ENCODE data around the gene ZNF471. TPM values are rescaled to one million over a fixed set of nuclear protein-coding genes. Genes with fewer than 3 reads are reported as not detected.

ZNF471 gene
- total and polyA plus RNA-seq, 7 donors = 1.1 to 7.3 (median 5.3) TPM

DNA sequence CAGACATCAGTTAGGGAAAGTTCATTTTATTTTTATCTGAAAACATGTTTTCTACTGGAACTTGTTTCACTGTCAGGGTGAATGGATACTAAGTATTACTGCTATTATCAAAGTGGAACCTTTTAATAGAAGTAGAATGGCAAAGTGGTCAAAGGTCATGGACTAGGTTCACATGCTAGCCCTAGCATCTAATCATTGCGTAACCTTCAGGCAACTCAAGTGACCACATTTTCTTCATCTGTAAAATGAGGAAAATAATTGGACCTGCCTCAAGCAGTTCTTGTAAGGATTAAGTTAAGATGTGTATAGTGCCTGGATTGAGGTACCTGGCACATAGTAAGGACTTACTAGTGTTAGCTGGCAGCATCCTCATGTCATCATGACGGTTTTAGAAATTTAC, 36.1 kb downstream of the ZNF471 start:
- Histone ChIP-seq H3K4me3 (no peak overlapping the region), H3K4me1 (no peaks in the 10 kb centered on the region), H3K36me3 (ENCODE audit: insufficient read depth in 1 of 2, low read depth in 1 of 2) (peaks cover 7 to 42% of the 10 kb centered on the region in 2 donors), H3K27me3 (ENCODE audit: insufficient read depth in 3 of 3, low read length in 2 of 3) (no peaks in the 10 kb centered on the region), H3K27ac (no peak overlapping the region), H3K9me3 (peaks cover 67% of the 10 kb centered on the region)
- ATAC-seq (no peak), DNase-seq (no peak)
- TF ChIP-seq CTCF (IDR thresholded peaks at IDR 0.05) = no peak
- intact Hi-C loops (cut with DNase I) = no loop called here
- WGBS, 3 donors = 94 to 98% (median 96%) methylated on average over 2 of the region's 2 CpGs

DNA sequence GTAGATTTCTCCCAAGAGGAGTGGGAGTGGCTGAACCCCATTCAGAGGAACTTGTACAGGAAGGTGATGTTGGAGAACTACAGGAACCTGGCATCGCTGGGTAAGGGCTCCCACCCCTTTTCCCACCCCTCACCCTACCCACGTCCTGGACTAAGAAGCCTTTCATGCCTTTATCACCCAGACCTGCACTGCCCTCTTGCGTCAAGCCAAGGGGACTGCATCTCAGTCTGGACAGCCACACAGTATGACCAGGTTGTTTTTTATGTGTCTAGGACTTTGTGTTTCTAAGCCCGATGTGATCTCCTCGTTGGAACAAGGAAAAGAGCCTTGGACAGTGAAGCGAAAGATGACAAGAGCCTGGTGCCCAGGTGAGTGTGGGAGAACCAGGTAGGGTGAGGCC, 39.9 kb downstream of the ZNF471 start:
- Histone ChIP-seq H3K27ac (no peak overlapping the region), H3K4me3 (no peak overlapping the region), H3K9me3 (peaks cover 96% of the 10 kb centered on the region), H3K27me3 (ENCODE audit: insufficient read depth in 3 of 3, low read length in 2 of 3) (no peaks in the 10 kb centered on the region), H3K36me3 (ENCODE audit: insufficient read depth in 1 of 2, low read depth in 1 of 2) (peaks cover 13 to 59% of the 10 kb centered on the region in 2 donors), H3K4me1 (no peaks in the 10 kb centered on the region)
- intact Hi-C loops (cut with DNase I) = no loop called here
- no peak for TF ChIP-seq CTCF (IDR thresholded peaks at IDR 0.05)
- 57 to 62% (median 62%) methylated on average over 6 of the region's 6 CpGs for WGBS, 3 donors
- DNase-seq = no peak
- no peak for ATAC-seq

DNA sequence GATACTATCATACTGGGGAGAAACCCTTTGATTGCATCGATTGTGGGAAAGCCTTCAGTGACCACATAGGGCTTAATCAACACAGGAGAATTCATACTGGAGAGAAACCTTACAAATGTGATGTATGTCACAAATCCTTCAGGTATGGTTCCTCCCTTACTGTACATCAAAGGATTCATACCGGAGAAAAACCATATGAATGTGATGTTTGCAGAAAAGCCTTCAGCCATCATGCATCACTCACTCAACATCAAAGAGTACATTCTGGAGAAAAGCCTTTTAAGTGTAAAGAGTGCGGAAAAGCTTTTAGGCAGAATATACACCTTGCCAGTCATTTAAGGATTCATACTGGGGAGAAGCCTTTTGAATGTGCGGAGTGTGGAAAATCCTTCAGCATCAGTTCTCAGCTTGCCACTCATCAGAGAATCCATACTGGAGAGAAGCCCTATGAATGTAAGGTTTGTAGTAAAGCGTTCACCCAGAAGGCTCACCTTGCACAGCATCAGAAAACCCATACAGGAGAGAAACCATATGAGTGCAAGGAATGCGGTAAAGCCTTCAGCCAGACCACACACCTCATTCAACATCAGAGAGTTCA, 46.7 kb downstream of the ZNF471 start:
- ATAC-seq = no peak
- TF ChIP-seq CTCF (IDR thresholded peaks at IDR 0.05) = no peak
- H3K4me3 ChIP-seq = no peak overlapping the region

GRCh38 chr19:56562766-56563165, 55.1 kb downstream of the ZNF471 start:
- Histone ChIP-seq H3K4me1 (no peaks in the 10 kb centered on the region), H3K27me3 (ENCODE audit: insufficient read depth in 3 of 3, low read length in 2 of 3) (no peaks in the 10 kb centered on the region), H3K36me3 (ENCODE audit: insufficient read depth in 1 of 2, low read depth in 1 of 2) (peaks cover 9 to 10% of the 10 kb centered on the region in 2 donors), H3K4me3 (no peak overlapping the region), H3K9me3 (peaks cover 79% of the 10 kb centered on the region), H3K27ac (no peak overlapping the region)
- 97 to 100% (median 99%) methylated on average over 2 of the region's 2 CpGs for WGBS, 3 donors
- intact Hi-C loops (cut with DNase I) = no loop called here
- ATAC-seq (no peak), DNase-seq (no peak)
- TF ChIP-seq CTCF (IDR thresholded peaks at IDR 0.05) = no peak

More for the DNA sequence above, 46.7 kb downstream of the ZNF471 start:
- H3K36me3 ChIP-seq (ENCODE audit: insufficient read depth in 1 of 2, low read depth in 1 of 2) = peaks cover 24 to 54% of the 10 kb centered on the region in 2 donors
- H3K9me3 ChIP-seq = peaks cover 98% of the 10 kb centered on the region
- DNase-seq = no peak
- intact Hi-C loops (cut with DNase I) = no loop called here
- WGBS, 3 donors = 83 to 98% (median 98%) methylated on average over 6 of the region's 6 CpGs
- no peak overlapping the region for H3K27ac ChIP-seq
- H3K4me1 ChIP-seq = no peaks in the 10 kb centered on the region
- no peaks in the 10 kb centered on the region for H3K27me3 ChIP-seq (ENCODE audit: insufficient read depth in 3 of 3, low read length in 2 of 3)

DNA sequence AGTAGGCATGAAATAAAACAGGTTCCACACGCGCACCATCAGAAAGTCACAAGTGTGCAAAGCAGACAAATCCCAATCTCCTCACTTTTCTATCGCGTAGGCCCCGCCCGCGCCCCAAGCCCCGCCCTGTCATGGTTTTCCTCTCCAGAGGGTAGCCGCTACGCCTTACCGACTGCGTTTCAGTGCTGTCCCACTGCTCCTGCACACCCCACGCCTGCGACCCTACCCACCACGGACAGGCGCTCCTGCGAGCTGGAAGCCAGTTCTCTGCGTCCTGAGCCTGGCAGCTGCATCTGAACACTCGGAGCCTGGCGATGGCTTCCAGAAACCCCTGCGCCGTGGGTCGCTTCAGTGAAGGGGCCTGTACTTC, 59.2 kb downstream of the ZNF471 start:
- Histone ChIP-seq H3K9me3 (peaks cover 78% of the 10 kb centered on the region), H3K27me3 (ENCODE audit: insufficient read depth in 3 of 3, low read length in 2 of 3) (no peaks in the 10 kb centered on the region), H3K36me3 (ENCODE audit: insufficient read depth in 1 of 2, low read depth in 1 of 2) (peaks cover 25 to 42% of the 10 kb centered on the region in 2 donors), H3K4me1 (no peaks in the 10 kb centered on the region), H3K4me3 (peak overlapping the region; percentile 100), H3K27ac (peak overlapping the region; percentile 84)
- WGBS, 3 donors = 0 to 1% (median 0%) methylated on average over 23 of the region's 23 CpGs
- TF ChIP-seq CTCF (IDR thresholded peaks at IDR 0.05) = no peak
- DNase-seq (peak; percentile 56 to 72), ATAC-seq (peak; percentile 36 to 67 (median 56))
- intact Hi-C loops (cut with DNase I) = loop anchor here in 1 of 2 donors (1.0 to 2.0 kb wide), 2 partner anchors 28 to 59 kb away; partner anchors contain the start of gene ZFP28
